ENCODE data around the gene SPATA25.
A peak's percentile ranks its signal among the peaks of the same experiment; 100 is the strongest.

Gene SPATA25

DNA sequence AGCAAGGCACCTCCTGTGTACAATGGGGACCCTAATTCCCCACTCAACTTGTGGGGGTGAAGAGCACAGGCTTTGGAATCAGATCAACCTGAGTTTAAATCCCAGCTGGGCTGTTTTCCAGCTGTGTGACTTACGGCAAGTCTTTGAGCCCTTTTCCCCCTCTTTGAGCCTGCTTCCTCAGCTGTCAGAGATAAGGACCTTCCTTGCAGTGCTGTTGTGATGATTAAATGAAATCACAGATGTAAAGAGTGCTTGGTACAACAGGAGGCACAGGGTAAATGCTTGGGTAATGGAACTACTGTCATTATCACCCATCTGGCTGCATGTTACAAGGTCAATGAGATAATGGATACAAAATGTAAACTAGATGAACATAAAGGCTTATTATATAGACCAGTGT lies 50.6 kb downstream of the SPATA25 start:
- ATAC-seq (ENCODE audit: low read depth) (no peak), DNase-seq (ENCODE audit: low spot score) (no peak)
- TF ChIP-seq CTCF (IDR thresholded peaks at IDR 0.05; ENCODE audit: poor library complexity, severe bottlenecking): no peak
- Histone ChIP-seq H3K27ac (ENCODE audit: poor library complexity, severe bottlenecking) (peak overlapping the region; percentile 1), H3K36me3 (ENCODE audit: low read depth) (peaks cover 14% of the 10 kb centered on the region; the same call in 1 of the 2 replicates), H3K27me3 (ENCODE audit: insufficient read depth, poor library complexity, severe bottlenecking) (no peaks in the 10 kb centered on the region), H3K9me3 (ENCODE audit: severe bottlenecking) (no peaks in the 10 kb centered on the region), H3K4me1 (ENCODE audit: insufficient read depth, poor library complexity, severe bottlenecking) (peaks cover 15% of the 10 kb centered on the region), H3K4me3 (ENCODE audit: severe bottlenecking) (no peak overlapping the region)
